ENCODE data around the gene GSE1.

GRCh38 chr16:85718682-85719081, 105.6 kb downstream of the GSE1 start:
- no peak for TF ChIP-seq POLR2A (IDR thresholded peaks at IDR 0.05; ENCODE audit: low read depth, low read length)
- no peak for TF ChIP-seq POLR2AphosphoS5 (IDR thresholded peaks at IDR 0.05; ENCODE audit: low read depth, low read length)
- TF ChIP-seq TAF1 (IDR thresholded peaks at IDR 0.05; ENCODE audit: borderline replicate concordance, low read depth, low read length), result no peak

All from GM12892 (cell line).